IPS DF 4.7 (cell line): ENCODE data around the gene ADAMTS16.
"Not testable (repeated sequence)": the region's sequence is repeated elsewhere in the genome, so short reads cannot be mapped to it uniquely, and the experiment has no call there.

Experiments used
- DNase-seq: peaks from one replicate; pipeline ENCODE4 v3.0.0-alpha.2; 2013; ENCODE audit warnings: low spot score; ENCODE audit errors: extremely low read depth

Gene ADAMTS16

GRCh38 chr5:5139777-5140478 lies at the start of gene ADAMTS16:
ADAMTS16 (plus strand) TSS chr5:5140330; CDS start chr5:5140468, 138 bp downstream.
- DNase-seq: no peak

GRCh38 chr5:5092149-5092548 lies 48.0 kb upstream of the ADAMTS16 start:
- no peak for DNase-seq

DNA sequence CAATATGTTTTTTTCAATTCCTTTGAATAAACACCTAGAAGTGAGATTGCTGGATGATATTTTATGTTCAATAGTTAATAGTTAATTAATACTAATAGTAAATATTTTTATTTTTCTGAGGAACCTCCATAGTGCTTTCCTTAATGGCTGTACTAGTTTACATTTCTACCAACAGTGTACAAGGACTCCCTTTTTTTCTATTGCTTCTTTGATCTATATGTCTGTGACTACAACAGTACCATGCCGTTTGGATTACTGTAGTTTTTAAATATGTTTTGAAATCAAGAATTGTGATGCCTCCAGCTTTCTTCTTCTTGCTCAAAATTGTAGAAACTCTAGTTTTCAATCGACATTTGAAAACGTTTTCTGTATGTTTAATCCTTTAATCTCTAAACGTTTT lies 39.5 kb upstream of the ADAMTS16 start:
- no peak for DNase-seq

DNA sequence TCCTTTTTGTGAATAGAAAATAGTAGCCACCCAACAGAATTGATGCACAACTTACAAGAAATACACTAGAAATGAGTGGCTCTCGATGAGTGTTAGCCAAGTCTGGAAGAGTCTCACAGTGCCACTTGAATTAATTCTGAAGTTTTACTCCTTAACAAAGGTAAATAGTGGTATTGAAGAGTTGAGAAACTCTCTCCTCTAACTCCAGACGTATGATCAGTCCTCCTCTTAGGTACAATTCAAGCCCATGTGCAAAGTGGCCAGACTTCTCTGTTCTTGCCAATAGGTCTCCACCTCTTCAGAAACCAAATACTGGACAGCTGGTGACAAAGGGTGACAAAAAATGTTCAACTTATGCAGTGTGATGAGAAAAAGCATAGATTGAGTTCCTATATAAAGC lies 38.5 kb upstream of the ADAMTS16 start:
- DNase-seq: no peak

DNA sequence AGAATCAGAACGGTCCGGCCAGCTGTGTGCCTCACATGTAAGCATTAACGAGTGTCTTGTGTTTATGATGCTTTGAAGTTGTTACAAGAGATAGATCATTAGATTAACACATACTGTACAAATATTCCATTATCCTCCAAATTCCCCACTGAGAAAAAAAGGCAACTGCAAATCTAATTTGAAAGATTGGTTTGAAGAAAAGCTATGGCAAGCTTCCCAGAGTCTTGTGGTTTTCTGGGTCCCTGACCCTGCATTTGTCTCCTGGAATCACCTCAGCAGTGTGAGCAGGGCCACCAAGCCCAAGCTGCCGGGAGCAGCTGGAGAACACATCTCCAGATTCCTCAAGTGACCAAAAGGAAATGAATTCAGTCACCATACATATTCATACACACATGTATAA lies 36.9 kb upstream of the ADAMTS16 start:
- no peak for DNase-seq

DNA sequence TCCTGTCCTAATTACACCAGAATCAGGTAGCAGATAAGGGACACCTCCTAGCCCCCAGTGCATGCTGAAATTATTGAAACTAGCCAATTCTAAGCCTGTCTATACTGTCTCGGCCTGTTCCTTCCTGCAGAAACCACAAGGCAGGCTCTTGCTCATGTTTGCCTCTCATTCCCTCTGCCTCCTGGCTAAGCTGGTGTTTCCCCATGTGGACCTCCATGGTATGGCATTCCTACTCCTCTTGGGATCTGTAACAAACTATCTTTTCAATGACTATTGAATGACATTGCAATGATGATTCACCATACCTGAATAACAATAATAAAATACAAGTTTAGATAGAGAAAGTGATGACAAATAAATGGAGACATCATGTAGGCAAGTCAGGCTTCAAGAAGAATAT lies 35.6 kb upstream of the ADAMTS16 start:
- DNase-seq: no peak

- no peak for DNase-seq
Observed at GRCh38 chr5:5105531-5105930, 34.6 kb upstream of the ADAMTS16 start.

GRCh38 chr5:5116956-5117355 lies 23.2 kb upstream of the ADAMTS16 start:
- no peak for DNase-seq

GRCh38 chr5:5122776-5123175 lies 17.4 kb upstream of the ADAMTS16 start:
- no peak for DNase-seq

- DNase-seq: no peak
Observed at GRCh38 chr5:5124231-5124630, 15.9 kb upstream of the ADAMTS16 start.

DNA sequence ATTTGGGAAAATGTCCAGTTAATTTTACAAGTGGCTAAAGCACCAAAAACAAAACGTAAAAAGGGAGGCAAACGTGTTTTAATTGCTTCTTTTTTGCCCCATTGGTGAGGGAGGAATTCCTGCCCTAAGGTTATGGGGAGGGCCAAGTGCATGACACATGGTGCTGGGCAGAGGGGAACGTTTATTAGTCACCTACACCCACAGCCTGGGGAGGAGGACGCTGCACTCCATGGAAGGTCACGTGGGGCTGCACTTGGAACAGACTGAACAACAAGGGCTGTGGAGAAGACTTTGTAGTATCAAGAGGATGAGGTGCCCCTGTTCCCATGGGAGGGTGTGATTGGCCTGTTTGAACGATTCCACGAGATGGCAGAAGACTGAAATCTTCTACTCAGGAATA lies 13.7 kb upstream of the ADAMTS16 start:
- DNase-seq: no peak

- no peak for DNase-seq
Observed at GRCh38 chr5:5128766-5129165, 11.4 kb upstream of the ADAMTS16 start.

DNA sequence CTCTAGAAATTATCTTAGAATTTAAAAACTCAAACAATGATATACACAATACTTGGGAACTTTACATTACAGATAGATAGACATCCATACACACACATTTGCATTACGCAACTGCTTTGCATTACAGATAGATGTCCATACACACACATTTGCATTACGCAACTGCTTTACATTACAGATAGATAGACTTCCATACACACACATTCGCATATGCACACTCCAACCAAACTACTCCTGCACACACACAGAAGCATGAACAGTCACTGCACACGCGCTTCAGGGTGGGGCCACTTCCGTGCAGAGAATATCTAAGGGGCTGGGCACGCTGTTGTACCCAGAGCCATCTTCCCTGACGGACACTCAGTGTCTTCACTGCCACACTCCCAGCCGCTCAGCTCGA lies 7.9 kb upstream of the ADAMTS16 start:
- no peak for DNase-seq

DNA sequence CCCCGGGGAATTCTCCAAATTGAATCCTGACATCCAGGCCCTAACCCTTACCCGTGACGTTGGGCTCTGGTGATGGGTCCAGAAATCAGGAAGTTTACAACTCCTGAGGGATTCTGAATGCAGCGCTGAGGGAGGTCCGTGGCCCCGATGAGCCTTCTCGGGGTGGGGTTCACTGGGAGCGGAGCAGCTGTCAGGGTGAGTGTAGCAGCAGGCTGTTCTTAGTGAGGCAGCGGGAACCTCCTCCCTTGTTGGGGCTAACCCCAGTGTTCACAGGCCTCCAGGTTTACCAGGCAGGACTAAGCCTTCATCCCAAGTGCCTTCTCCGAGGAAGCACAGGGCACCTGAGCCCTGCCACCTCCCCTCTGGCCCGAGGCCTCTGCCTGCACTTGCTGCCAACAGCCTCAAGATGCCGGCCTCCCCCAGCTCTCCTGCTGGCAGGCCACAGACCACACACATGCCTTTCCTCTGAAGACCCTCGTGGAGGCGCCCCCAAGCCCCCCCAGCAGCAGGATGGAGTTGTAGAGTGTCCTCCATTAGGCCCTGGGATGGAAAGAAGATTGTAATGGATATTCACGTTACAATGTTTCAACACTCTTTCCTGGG lies 7.3 kb upstream of the ADAMTS16 start:
- no peak for DNase-seq

- no peak for DNase-seq
Observed at GRCh38 chr5:5134107-5134506, 6.0 kb upstream of the ADAMTS16 start.

DNA sequence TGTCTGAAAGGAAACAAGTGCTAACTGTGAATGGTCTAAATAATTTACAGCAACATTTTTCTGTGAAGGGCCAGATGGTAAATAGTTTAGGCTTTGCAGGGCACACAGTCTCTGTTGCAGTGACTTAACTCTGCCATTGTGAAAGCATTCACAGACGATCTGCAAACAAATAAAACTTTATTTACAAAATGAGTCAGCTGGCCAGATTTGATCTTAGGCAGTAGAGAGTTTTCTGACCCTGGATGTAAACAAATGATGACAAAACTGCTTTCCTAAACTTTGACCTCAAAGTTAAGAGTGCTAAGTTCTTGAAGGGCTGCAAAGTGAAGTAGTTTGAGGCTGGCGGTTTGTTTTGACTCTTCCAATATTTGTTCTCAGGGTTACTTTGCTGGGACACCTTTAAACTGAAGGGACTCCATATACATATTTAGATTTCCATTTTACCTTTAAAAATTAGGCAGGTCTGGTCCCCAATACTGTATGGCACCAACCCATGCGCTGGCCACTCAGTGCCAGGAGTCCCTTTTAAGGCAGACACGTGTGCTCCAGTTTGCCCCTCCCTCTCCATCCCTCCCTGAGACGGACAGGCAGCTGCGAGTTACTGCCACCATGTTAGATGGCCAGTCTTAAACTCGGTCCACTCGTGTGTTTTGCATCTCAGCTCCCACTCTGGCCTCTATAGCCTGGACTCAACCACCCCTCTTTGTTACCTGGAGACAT lies 4.0 kb upstream of the ADAMTS16 start:
- DNase-seq: no peak

GRCh38 chr5:5137851-5138250 lies 2.3 kb upstream of the ADAMTS16 start:
- not testable (repeated sequence) for DNase-seq

DNA sequence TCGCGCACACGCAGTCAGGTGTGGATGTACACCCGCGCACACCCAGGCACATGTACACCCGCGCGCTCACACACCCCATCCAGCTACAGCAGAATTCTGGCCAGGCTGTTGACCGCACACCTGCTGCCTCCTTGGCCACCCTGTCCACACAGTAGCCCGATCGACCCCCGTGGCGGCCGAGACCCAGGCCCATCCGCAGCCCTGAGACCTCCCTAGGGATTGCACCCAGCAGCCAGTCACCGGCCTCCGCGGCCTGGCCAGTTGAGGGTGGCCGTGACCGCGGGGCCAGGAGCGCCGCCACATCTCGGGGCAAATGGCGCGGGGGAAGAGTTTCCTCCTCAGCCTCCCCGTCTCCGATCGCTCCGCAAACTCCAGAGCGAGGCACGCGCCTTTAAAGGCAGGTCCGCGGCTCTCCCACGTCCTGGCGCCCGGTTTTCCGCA lies 774 bp upstream of the ADAMTS16 start:
- DNase-seq: no peak

DNA sequence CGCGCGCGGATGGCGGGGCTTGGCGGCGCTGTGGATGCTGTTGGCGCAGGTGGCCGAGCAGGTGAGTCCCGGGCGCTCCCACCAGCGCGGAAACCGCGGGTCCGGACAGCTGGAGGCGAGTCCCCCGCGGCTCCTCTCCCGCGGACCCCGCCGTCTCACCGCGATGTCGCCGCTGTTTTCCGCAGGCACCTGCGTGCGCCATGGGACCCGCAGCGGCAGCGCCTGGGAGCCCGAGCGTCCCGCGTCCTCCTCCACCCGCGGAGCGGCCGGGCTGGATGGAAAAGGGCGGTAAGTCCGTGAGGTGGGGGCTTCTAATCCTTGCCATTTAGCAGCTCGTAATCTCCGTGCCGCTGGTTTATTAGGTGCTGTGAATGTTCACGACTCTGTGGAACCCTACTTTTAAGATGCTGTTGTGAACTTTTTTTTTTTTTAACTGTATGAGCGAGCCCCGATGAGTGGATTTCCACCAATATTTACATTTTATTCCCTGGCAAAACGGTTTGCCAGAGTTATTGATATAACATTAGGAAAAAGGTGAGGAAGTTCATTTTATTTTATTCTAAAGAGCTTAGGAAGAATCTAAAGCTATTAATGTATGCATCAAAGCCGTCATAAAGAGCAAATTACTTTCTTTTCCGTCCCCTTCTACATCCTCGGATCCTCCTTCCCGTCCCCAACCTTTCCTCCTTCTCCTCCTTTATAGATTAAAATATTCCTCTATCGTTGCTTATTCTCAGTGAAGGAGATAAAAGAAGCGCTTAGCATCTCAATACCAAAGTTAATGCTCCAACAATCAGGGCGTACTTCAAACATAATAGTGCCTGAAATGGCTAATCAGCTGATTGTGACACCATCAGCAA lies 579 bp downstream of the ADAMTS16 start:
- no peak for DNase-seq

GRCh38 chr5:5141339-5141599 lies 1.1 kb downstream of the ADAMTS16 start:
- DNase-seq: no peak

DNA sequence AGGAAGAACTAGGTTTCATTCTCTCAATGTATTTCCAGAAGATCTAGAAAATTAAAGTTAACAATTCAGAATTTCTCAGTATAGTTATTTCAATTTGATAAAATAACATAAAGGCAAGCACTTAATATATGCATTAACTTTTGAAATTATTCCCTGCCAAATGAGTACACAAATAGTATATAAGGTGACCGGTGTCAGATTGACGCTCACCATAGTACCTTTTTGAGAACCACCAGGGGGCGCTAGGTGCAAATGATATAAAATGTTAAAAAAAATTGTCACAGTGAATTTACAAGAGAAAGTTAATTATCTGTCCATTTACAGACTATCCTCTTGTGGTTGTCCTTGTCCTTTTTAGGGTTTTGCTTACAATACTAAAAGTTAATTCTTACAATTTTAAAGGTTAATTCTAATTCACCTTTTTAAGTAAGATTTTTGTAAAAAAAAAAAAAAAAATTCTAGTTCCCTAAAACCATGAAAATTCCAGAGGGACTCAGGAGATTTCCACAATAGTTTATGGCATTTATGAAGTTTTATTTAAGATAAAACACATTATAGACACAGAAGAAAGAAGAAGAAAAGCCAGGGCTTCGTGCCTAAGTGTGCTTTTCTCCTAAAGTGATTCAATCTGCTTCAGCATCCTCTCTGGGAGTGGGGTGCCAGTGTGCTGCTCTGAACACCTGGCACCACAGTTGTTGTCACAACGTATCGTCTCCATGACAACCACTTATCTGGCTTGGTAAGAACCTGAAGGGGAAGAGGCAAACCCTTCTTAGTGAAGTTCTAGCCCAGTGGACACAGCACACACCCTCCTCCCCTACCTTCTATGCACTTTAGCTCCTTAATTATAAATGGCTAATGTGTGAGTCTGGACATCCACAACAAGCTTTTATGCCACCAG lies 1.7 kb downstream of the ADAMTS16 start:
- DNase-seq: no peak
